G401 (cell line): ENCODE data around the gene CD83. TPM values are rescaled to one million over a fixed set of nuclear protein-coding genes. Genes with fewer than 3 reads are reported as not detected.

ENCODE experiments used
- DNase-seq: peaks from one replicate; pipeline ENCODE4 v3.0.0-alpha.2; 2015; ENCODE audit warnings: low spot score
- in situ Hi-C: cut with HindIII; loops from 2 replicates; pipeline ENCODE4 v1.10.0; 2016; ENCODE audit warnings: low sequenced_read_pairs, mixed read lengths
- total RNA-seq: library from RNA; depleted of rRNA; stranded (reverse); fragments of >200 nt; shearing (Covaris generic); gene quantifications from 2 replicates; pipeline ENCODE4 v1.2.3, GENCODE V29; 2014; rRNA removed

Gene CD83
- total RNA-seq, 1 experiment from 2014 or later, result 0.14 TPM

DNA sequence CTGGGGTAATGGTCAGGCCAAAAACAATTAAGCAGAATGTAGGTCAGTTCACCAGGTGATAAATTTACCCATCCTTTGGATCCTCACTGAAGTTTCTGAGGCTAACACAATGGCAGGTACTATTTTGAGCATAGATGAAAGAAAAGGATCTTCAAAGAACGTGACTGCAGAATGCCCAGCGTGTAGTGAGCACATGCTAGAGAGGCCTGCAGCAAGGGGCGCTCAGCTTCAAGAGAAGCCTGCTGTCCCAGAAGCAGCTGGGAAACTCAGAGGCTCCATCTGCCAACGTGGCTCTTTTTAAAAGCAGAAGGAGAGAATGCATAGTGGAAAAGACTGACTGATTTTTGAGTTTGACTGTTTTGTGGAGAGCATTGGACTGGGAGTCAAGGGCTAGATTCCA is 57.4 kb downstream of the CD83 start:
- DNase-seq, result peak; percentile 52

DNA sequence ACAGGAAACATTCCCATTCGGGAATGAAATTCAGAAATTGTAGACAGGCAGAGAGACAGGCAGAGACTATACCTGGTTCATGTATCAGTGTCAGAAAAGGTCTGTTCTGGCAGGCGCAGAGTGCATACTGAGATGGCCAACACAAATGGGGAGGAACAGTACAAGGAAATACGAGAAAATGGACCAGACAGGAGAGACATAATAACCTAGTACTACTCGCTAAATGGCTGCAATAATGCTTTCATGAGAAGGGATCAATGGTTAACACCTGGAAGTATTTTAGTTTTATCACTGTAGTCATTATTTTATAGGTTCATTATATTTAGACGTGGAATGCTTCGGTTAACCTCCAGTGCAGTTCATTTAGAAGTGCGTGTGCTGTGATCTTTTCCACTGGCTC is 58.9 kb downstream of the CD83 start:
- in situ Hi-C loops, result no loop called here
- no peak for DNase-seq

More for the DNA sequence above, 57.4 kb downstream of the CD83 start:
- in situ Hi-C loops, result no loop called here

DNA sequence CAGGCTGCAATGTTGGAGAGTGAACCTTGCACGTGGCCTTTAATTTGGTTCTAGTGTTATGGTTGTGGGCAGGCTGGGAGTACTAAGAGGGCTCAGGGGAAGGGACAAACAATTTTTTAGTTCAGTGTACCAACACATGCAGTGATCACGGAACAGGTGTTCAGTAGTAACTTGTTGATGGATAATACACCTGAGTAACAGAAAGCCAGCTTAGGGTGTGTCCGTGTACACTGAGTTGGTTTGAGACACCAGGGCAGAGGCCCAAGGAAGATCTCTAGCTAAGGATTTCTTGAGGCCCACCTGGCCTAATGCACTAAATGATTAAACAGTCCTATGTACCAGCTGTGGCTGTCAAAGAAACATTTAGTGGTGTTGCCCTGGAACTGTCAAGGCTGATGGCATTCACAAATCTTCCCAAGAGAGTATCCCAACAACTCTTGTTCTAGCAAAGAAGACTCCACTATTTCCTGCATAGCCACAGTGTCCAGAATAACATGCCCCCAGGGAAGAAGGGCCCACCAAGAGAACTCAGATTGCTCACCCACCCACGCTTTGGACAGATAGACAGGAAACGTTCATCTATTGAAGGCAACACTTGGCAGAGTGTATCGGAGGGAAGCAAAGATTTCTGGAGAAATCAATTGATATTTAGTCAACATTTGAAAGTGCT is 60.0 kb downstream of the CD83 start:
- DNase-seq, result no peak
- in situ Hi-C loops, result no loop called here

DNA sequence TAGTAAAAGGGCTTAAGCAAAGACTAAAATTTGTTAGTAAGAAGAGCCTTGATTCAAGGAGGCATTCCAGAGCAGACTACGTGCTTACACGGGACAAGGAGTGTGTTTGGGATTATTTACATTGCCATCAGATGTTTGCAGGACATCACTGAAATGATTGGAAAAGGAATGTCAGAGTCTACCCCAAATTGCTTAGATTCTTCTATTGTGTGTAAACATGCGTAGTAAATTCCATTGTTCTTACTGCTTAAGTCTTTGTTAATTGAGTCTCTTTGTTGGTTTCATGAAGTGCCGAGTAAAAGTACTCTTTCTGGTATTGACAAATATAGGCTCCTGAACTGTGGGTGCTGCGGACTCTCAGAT is 60.5 kb downstream of the CD83 start:
- in situ Hi-C loops, result no loop called here
- no peak for DNase-seq

DNA sequence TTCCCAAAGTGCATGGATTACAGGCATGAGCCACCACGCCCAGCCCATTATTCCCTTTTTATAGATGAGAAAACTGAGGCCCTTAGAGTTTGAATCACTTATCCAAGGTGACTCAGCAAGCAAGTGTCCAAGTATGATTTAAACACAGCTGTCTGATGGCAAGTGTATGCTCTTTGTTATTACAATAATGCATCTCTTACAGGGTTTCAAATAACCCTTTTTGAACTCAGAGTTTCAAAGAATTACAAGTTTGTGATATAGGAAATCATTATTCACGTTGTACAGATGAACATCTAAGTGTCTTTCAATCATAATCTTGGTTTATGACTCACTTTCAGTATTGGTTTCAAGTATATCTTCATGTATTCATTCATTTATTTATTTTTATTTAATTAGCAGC is 63.0 kb downstream of the CD83 start:
- DNase-seq, result no peak
- in situ Hi-C loops, result no loop called here

DNA sequence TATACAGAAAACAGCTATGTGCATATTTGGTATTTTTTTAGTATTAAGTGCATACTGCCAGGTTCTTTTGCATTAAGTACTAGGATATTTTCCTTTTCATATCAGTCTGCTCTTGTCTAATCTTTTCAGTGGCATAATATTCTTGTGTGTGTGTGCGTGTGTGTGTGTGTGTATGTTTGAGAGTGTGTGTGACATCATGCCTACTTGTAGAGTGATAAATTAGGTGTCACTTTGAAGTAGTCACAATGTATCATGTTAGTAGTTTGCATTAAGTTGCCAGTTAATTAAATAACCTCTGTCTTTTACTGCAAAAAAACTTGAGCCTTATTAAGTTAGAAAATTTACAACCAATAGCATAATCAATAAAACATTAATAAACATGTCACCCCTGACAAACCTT is 65.3 kb downstream of the CD83 start:
- in situ Hi-C loops, result no loop called here
- DNase-seq, result no peak

Other genes starting within 250 kb of the CD83 start
- gene RNF182, start 192.8 kb upstream of the CD83 start, total RNA-seq, result 0.31 and 1.9 TPM in 2 replicates